HG03025 (cell line): Measurements from ENCODE around the gene EXOC5.
"Not testable (repeated sequence)": the region's sequence is repeated elsewhere in the genome, so short reads cannot be mapped to it uniquely, and the experiment has no call there.

Source experiments
- ATAC-seq: cut with Tn5 transposase; IDR thresholded peaks from one replicate; pipeline ENCODE4 v1.9.1; 2021; ENCODE audit warnings: mild to moderate bottlenecking, moderate library complexity; ENCODE audit not compliant: unreplicated experiment, low FRiP score

Gene EXOC5

GRCh38 chr14:57258221-57258620 lies 10.5 kb downstream of the EXOC5 start:
- not testable (repeated sequence) for ATAC-seq

- ATAC-seq = peak; percentile 61
These were observed 13.8 kb downstream of the EXOC5 start for GRCh38 chr14:57254884-57255283.

- no peak for ATAC-seq
These were observed 21.6 kb downstream of the EXOC5 start for GRCh38 chr14:57246933-57247657.

- no peak for ATAC-seq
These were observed 22.8 kb downstream of the EXOC5 start for GRCh38 chr14:57245941-57246340.

DNA sequence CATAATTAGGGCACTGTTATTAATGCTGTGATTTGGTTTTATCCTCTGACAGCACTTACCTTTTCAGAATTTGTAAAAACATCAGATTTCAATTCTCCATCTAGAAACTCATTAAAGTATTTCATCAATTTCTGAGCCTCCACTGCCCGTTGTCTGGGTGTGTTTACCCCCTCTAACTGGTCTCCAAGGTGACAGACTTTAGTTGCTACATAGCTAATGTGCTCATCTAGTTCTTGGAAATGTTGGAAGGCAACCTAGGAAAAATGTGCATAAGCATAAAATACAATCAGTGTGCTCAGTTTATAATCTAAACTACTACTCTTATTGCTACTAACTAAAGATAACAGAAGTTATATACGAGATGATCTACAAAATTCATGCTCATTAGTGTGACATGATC lies 24.6 kb downstream of the EXOC5 start:
- ATAC-seq = no peak

GRCh38 chr14:57243320-57243719 lies 25.4 kb downstream of the EXOC5 start:
- no peak for ATAC-seq

DNA sequence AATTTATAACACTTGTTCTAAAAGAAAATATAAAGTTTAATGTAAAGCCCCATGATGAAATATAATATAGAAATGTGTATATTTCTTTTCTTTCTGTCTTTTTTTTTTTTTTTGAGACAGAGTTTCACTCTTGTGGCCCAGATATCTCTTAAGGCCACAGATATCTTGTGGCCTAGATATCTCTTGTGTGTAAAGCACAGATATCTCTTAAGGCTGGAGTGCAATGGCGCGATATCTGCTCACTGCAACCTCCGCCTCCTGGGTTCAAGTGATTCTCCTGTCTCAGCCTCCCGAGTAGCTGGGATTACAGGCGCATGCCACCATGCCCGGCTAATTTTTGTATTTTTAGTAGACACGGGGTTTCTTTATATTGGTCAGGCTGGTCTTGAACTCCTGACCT lies 28.6 kb downstream of the EXOC5 start:
- ATAC-seq = not testable (repeated sequence)

GRCh38 chr14:57232006-57232405 lies 36.7 kb downstream of the EXOC5 start:
- ATAC-seq = no peak

DNA sequence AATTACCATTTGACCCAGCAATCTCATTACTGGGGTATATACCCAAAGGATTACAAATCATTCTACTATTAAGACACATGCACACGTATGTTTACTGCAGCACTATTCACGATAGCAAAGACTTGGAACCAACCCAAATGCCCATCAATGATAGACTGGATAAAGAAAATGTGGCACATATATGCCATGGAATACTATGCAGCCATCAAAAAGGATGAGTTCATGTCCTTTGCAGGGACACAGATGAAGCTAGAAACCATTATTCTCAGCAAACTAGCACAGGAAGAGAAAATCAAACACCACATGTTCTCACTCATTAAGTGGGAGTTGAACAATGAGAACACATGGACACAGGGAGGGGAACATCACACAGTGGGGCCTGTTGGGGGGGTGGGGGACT lies 40.4 kb downstream of the EXOC5 start:
- not testable (repeated sequence) for ATAC-seq

GRCh38 chr14:57227083-57227482 lies 41.6 kb downstream of the EXOC5 start:
- no peak for ATAC-seq

GRCh38 chr14:57221931-57222330 lies 46.8 kb downstream of the EXOC5 start:
- ATAC-seq = no peak

DNA sequence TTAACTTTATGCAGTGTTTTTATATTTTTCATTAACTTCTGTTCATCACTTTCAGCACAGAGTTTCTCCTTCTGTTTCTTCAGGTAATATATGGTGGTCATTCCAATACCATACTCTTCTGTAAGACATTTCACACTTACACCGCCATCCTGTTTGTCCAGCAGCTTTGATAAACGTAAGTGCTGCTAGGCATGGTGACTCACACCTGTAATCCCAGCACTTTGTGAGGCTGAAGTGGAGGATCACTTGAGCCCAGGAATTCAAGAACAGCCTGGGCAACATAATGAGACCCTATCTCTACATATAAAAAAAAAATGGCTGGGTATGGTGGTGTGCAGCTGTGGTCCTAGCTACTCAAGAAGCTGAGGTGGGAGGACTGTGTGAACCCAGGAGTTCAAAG lies 55.8 kb downstream of the EXOC5 start:
- no peak for ATAC-seq

- no peak for ATAC-seq
These were observed 59.1 kb downstream of the EXOC5 start for GRCh38 chr14:57209561-57209960.

DNA sequence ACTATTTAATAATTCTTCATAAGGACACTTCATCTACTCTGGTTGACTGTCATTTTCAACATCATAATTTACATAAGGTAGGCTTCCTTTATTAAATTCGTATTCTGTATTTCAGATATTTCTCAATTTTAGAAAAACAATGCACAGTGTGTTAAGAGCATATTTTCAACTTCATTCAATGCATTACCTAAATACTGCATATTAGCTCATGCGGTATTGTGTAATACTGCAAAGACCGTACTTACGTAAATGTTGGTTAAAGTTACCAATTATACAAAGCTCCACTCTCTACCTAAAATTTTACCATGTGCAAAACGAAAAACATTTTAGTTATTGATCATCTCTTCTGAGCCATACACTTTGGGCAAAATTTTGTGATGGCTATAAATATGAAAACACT lies 62.8 kb downstream of the EXOC5 start:
- no peak for ATAC-seq

GRCh38 chr14:57202672-57203071 lies 66.0 kb downstream of the EXOC5 start:
- ATAC-seq = not testable (repeated sequence)

DNA sequence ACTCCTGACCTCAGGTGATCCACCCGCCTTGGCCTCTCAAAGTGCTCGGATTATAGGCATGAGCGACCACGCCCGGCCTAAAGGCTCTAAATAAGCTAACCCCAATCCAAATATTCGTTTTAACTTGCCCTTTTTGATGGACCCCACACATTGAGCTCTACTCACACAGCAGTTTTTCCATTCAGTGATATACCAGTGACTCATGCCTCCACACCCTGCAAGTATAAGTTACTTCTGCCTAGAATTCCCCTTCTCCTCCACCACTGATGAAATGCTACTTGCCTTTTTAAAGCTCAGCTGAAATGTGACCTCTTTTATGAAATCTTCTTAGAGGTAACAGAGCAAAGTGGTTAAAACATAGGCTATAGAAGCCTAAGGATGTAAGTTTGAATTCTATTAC lies 68.8 kb downstream of the EXOC5 start:
- no peak for ATAC-seq

DNA sequence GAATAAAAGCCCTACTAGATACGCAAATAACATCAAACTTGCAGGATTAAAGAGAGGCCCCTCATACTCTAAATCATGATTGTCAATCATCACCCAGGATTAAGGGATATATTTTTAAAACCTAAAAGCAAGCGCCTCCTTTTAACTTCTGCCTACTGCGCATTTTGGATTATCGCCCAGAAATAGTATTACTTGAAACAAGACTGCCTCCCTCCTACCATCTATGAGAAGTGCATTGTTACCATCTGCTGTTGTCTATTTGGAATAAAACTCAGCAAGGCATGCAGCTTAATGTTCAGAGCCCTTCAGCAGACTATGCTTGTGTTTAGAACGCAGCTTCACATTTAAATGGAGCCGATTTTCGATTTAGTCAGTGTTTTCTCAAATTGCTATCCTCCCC lies 79.6 kb downstream of the EXOC5 start:
- ATAC-seq = no peak

GRCh38 chr14:57182760-57183503 lies 85.8 kb downstream of the EXOC5 start:
- ATAC-seq = no peak

DNA sequence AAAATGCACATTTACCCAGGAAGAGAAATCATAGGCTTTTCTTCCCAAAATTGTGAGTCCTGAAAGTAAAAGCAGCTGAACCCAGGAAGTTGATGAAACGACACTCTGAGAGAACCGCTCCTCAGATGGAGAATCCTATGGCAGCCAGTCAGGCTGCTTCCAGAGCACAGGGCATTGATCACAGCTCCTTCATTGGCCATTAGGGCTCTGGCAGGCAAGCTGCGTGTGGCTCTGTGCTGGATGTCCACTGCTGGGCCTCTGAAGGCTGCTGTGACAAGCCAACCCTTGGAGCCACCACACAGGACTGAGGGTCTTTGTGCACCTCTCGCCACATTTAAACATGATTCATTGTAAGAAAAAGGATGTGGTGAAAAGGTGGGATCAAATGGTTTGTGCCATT lies 89.4 kb downstream of the EXOC5 start:
- no peak for ATAC-seq

DNA sequence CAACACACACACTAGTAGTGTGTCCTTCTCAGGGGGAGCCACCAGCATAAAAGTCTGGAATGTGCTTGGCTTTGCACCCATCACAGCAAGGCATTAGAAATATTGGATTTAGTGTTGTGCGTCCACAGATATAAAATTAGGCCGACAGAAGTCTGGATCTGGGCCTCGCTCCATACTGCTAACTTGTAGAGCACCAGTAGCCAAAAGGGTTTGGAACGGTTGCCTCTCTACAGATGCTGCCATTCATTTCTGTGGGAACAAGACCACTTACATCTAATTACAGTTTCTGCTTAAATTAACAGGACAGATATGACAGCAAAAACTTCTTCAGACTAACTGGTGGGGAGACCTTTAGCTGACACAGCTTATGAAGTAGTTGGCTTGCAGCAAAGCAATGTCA lies 94.2 kb downstream of the EXOC5 start:
- ATAC-seq = no peak

- ATAC-seq = no peak
These were observed 96.8 kb downstream of the EXOC5 start for GRCh38 chr14:57171903-57172302.

DNA sequence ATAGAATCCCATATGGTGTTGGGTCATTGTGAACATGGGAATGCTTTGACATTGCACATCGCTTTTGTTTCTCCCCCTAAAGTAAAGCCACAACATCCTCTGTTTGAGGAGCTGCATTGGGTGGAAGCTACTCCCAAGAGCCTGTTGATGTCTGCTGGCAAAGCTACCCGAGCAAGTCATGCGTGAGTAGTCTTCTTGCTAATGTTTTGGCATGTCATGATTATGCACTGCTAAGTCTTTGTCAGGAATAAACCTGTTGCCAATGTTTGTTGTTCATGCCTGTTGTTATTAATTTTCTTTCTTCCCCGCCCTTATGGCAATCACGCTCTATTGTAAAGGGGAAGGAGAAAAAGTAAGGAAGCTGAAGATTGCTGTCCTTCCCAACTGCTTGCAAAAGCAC lies 97.3 kb downstream of the EXOC5 start:
- ATAC-seq = no peak
